Fibroblast of mammary gland (primary cell): Measurements from ENCODE around the gene RBMY1A1.
"Not testable (repeated sequence)": the region's sequence is repeated elsewhere in the genome, so short reads cannot be mapped to it uniquely, and the experiment has no call there.

Experiments used
- DNase-seq: peaks from one replicate; pipeline ENCODE4 v3.0.0-alpha.2; 2010; ENCODE audit warnings: low read depth
- H3K4me3 ChIP-seq: 2 replicates; pipeline ENCODE4 v1.5.1; 2011; ENCODE audit warnings: low read depth, mild to moderate bottlenecking, low read length, moderate library complexity; ENCODE audit not compliant: control insufficient read depth
- CTCF ChIP-seq: conservative IDR thresholded peaks from 2 replicates; pipeline ENCODE4 v1.5.1; 2011; ENCODE audit warnings: low read depth, low read length, inconsistent platforms; ENCODE audit not compliant: control insufficient read depth, insufficient read depth

Gene RBMY1A1

GRCh38 chrY:21534579-21534978, at the start of gene RBMY1A1:
TSS of gene RBMY1A1 (plus strand) at chrY:21534879. CDS start at chrY:21536892, 2,013 bp downstream.
- DNase-seq, H3K4me3 ChIP-seq: not testable (repeated sequence)

GRCh38 chrY:21511038-21511437, 23.6 kb upstream of the RBMY1A1 start, which contains the start of gene RBMY1B:
TSS of gene RBMY1B (plus strand) at chrY:21511338. CDS start at chrY:21513351, 2,013 bp downstream.
- DNase-seq, H3K4me3 ChIP-seq: not testable (repeated sequence)

- not testable (repeated sequence) for DNase-seq, H3K4me3 ChIP-seq
Measured at GRCh38 chrY:21559316-21559984, 24.8 kb downstream of the RBMY1A1 start.

- H3K4me3 ChIP-seq, result no peak overlapping the region
- no peak for DNase-seq
- no peak for TF ChIP-seq CTCF
Measured at GRCh38 chrY:21585449-21585848, 50.8 kb downstream of the RBMY1A1 start.

GRCh38 chrY:21586454-21586853, 51.8 kb downstream of the RBMY1A1 start:
- not testable (repeated sequence) for H3K4me3 ChIP-seq, DNase-seq

- no peak overlapping the region for H3K4me3 ChIP-seq
- DNase-seq, result no peak
- TF ChIP-seq CTCF, result no peak
Measured at GRCh38 chrY:21592059-21592458, 57.4 kb downstream of the RBMY1A1 start.

GRCh38 chrY:21596287-21596686, 61.6 kb downstream of the RBMY1A1 start:
- not testable (repeated sequence) for H3K4me3 ChIP-seq, DNase-seq
